ENCODE measurements around the gene ECEL1.

DNA sequence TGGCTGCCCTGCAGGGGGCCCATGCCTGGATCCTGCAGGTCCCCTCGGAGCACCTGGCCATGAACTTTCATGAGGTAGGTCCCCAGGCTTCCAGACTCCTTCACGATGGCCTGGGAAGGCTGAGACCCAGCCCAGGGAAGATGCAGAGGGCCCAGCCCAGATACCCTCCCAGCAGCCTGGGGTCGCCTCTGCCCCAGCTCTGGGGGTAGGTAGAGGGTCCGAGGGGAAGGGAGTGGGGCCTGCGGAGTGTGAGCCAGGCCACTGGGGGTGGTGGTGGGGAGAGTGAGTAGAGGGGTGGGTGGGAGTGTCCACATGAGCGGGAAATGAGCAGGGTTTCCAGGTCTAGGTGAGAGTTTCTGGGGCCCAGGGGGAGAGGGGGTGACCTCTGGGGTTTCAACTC lies 37.1 kb upstream of the ECEL1 start:
- TF ChIP-seq, protein P1, sequence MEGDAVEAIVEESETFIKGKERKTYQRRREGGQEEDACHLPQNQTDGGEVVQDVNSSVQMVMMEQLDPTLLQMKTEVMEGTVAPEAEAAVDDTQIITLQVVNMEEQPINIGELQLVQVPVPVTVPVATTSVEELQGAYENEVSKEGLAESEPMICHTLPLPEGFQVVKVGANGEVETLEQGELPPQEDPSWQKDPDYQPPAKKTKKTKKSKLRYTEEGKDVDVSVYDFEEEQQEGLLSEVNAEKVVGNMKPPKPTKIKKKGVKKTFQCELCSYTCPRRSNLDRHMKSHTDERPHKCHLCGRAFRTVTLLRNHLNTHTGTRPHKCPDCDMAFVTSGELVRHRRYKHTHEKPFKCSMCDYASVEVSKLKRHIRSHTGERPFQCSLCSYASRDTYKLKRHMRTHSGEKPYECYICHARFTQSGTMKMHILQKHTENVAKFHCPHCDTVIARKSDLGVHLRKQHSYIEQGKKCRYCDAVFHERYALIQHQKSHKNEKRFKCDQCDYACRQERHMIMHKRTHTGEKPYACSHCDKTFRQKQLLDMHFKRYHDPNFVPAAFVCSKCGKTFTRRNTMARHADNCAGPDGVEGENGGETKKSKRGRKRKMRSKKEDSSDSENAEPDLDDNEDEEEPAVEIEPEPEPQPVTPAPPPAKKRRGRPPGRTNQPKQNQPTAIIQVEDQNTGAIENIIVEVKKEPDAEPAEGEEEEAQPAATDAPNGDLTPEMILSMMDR (conservative IDR thresholded peaks at IDR 0.05): no peak
- no peak for TF ChIP-seq EZH2 (IDR thresholded peaks at IDR 0.05; ENCODE audit: low read depth)

Data from PC-9 (cell line).